Calu3 (cell line): ENCODE data around the gene IER5L. TPM values are rescaled to one million over a fixed set of nuclear protein-coding genes. Genes with fewer than 3 reads are reported as not detected.
A peak's percentile ranks its signal among the peaks of the same experiment; 100 is the strongest.

Experiments
- BruUV-seq: library from RNA; stranded (reverse); fragments of 400-500 nt; replicated peaks from 2 replicates; lab custom pipeline; 2021; lab: Mats Ljungman, UMichigan
- CTCF ChIA-PET: fragments of 300-600 bp; sonication (Branson Sonifier 250); formaldehyde crosslinking; loops from one replicate; lab custom pipeline; 2022; ENCODE audit warnings: antibody characterized with exemption; lab: Charles Lee
- DNase-seq: peaks from one replicate; pipeline ENCODE4 v3.0.0; 2022
- H3K27ac Mint-ChIP-seq: one replicate; pipeline ENCODE4 v1.8.0; 2022; ENCODE audit warnings: mixed read lengths; ENCODE audit not compliant: unreplicated experiment
- H3K27me3 Mint-ChIP-seq: one replicate; pipeline ENCODE4 v1.8.0; 2022; ENCODE audit warnings: mixed read lengths; ENCODE audit not compliant: unreplicated experiment
- H3K36me3 Mint-ChIP-seq: one replicate; pipeline ENCODE4 v1.8.0; 2022; ENCODE audit warnings: mild to moderate bottlenecking, moderate library complexity, mixed read lengths; ENCODE audit not compliant: insufficient read depth, unreplicated experiment
- H3K4me1 Mint-ChIP-seq: one replicate; pipeline ENCODE4 v1.8.0; 2022; ENCODE audit warnings: mild to moderate bottlenecking, low read depth, mixed read lengths; ENCODE audit not compliant: unreplicated experiment
- H3K4me3 Mint-ChIP-seq: one replicate; pipeline ENCODE4 v1.8.0; 2022; ENCODE audit warnings: mild to moderate bottlenecking, low read depth, moderate library complexity, mixed read lengths; ENCODE audit not compliant: unreplicated experiment
- H3K9me3 Mint-ChIP-seq: one replicate; pipeline ENCODE4 v1.8.0; 2022; ENCODE audit warnings: low read depth, mixed read lengths; ENCODE audit not compliant: unreplicated experiment
- intact Hi-C: fragments of 100-400 bp; cut with micrococcal nuclease; formaldehyde crosslinking; loops from one replicate; pipeline ENCODE4 v1.10.0; 2022; ENCODE audit not compliant: unreplicated experiment
- total RNA-seq: library from RNA; stranded (reverse); gene quantifications from 2 replicates; pipeline ENCODE4 v1.2.3, GENCODE V29; 2022
- TF ChIP-seq, protein P1 (sequence below): fragments of 200-600 bp; IDR thresholded peaks from one replicate; pipeline ENCODE4 v1.8.0; 2022; ENCODE audit warnings: antibody characterized with exemption; ENCODE audit not compliant: unreplicated experiment

IER5L gene
- total RNA-seq, 1 experiment from 2014 or later: 60.3 TPM

DNA sequence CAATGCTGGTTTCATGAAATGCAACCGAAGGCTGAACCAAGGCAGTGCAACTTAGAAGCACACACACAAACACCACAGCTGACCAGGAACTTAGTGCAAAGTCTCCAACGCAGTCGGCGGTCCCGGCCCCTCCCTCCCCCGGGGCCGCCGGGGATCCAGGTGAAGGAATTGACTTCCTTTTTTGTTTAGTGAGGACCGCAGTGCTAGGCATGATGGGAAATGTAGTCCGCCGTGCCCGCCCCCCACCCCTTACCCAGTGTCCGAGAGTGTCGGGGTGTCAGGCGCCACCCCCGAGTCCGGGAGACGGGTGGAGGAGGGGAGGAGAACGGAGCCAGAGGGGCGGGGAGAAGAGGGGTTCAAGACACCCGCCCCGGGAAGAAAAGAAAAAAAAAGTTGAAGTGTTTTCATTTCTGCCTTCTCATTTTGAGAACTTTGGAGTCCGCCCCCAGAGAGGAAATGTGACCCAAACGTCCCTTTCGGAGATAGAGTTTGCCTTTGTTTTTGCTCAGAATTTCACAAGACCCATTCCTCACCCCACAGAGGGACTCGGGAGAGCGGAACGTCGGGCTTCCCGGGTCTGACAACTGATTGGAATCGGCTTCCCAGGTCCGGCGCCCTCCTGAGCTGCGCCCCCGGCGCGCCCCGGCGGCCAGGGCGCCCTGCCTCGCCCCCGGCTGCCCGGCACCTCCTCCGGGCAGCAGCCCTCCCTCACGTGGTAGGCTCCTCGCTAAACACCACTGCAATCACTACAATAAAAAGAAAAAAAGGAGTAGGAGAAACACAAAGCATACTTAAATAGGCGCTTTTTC, 2.0 kb downstream of the IER5L start:
- Mint-ChIP-seq H3K4me1 (peaks cover 17% of the 10 kb centered on the region), H3K4me3 (peak overlapping the region; percentile 94), H3K36me3 (peaks cover 60% of the 10 kb centered on the region), H3K9me3 (no peaks in the 10 kb centered on the region), H3K27me3 (no peaks in the 10 kb centered on the region), H3K27ac (peak overlapping the region; percentile 37)
- intact Hi-C loops: loop anchor here (5.0 to 10.0 kb wide), 3 partner anchors 34 to 439 kb away; no protein-coding TSS in a partner anchor
- peak; percentile 79 for DNase-seq
- TF ChIP-seq, protein P1, sequence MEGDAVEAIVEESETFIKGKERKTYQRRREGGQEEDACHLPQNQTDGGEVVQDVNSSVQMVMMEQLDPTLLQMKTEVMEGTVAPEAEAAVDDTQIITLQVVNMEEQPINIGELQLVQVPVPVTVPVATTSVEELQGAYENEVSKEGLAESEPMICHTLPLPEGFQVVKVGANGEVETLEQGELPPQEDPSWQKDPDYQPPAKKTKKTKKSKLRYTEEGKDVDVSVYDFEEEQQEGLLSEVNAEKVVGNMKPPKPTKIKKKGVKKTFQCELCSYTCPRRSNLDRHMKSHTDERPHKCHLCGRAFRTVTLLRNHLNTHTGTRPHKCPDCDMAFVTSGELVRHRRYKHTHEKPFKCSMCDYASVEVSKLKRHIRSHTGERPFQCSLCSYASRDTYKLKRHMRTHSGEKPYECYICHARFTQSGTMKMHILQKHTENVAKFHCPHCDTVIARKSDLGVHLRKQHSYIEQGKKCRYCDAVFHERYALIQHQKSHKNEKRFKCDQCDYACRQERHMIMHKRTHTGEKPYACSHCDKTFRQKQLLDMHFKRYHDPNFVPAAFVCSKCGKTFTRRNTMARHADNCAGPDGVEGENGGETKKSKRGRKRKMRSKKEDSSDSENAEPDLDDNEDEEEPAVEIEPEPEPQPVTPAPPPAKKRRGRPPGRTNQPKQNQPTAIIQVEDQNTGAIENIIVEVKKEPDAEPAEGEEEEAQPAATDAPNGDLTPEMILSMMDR: no peak
- BruUV-seq: no TSS peak
- CTCF ChIA-PET: interaction anchor here (0.9 to 2.3 kb wide), 3 partner anchors 33 to 36 kb away, joined by 3 to 19 read pairs (median 5); no protein-coding TSS in a partner anchor

DNA sequence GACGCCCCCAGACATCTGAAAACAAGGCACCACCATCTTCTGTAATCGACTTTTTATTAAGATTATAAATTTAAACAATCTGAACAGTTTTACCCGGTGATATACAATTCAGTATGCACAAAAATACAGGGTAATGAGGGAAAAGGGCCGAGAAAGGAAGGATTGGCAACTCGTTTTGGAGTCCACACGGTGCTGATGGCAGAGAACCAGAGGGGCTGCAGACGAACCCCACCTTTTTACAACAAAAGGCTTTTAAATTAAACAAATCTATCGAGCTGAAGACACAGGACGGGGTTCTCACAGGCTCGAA, 2.6 kb downstream of the IER5L start:
- CTCF ChIA-PET: interaction anchor here (0.7 to 2.3 kb wide), 5 partner anchors 11 to 449 kb away, joined by 4 to 19 read pairs (median 6); no protein-coding TSS in a partner anchor
- TF ChIP-seq, protein P1: no peak
- H3K4me1 Mint-ChIP-seq: peaks cover 16% of the 10 kb centered on the region
- intact Hi-C loops: loop anchor here (5.0 to 10.0 kb wide), 3 partner anchors 33 to 439 kb away; no protein-coding TSS in a partner anchor
- DNase-seq: no peak
- BruUV-seq: no TSS peak
- no peaks in the 10 kb centered on the region for H3K9me3 Mint-ChIP-seq
- peaks cover 60% of the 10 kb centered on the region for H3K36me3 Mint-ChIP-seq
- no peaks in the 10 kb centered on the region for H3K27me3 Mint-ChIP-seq
- peak overlapping the region; percentile 37 for H3K27ac Mint-ChIP-seq
- peak overlapping the region; percentile 94 for H3K4me3 Mint-ChIP-seq

DNA sequence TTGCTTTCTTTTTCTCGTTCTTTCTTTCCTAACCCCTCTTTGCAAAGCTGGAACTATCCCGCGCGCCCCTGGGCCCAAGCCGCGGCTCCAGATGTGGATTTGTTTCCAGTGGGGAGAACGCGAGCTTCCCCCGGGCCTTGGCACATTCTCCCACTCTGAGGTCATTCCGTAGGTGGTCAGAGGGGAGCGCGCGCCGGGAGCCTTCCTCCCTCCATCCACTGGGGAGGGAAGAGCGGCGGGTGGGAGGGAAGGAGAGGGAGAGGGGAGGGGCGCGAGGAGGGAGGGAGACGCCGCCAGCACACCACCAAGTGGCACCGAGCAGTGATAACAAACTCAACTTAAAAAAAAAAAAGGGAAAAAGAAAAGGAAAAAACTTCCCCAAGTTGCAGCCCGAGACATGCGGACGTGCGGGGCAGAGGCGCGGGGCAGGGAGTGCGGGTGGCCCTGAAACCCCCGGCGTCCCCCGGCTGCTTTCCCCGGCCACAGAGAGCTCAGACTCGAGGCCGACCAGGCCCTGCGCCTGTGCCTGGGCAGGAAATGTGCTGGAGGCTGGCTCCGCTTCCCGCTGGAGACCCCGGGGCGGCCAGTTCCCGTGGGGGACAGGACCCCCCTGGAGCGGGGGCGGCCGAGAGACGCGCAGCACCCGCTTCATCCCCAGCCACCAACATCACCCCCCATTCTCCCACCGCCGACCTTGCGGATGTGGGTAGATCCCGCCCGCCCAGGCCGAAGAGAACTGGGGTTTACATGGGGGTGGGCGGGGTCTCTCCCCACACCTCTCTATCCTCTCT, 3.1 kb downstream of the IER5L start:
- intact Hi-C loops: loop anchor here (5.0 to 10.0 kb wide), 3 partner anchors 33 to 440 kb away; no protein-coding TSS in a partner anchor
- Mint-ChIP-seq H3K27ac (peak overlapping the region; percentile 37), H3K36me3 (peaks cover 60% of the 10 kb centered on the region), H3K9me3 (no peaks in the 10 kb centered on the region), H3K27me3 (no peaks in the 10 kb centered on the region), H3K4me3 (peak overlapping the region; percentile 94), H3K4me1 (peaks cover 16% of the 10 kb centered on the region)
- CTCF ChIA-PET: interaction anchor here (0.6 to 2.3 kb wide), 10 partner anchors 11 to 449 kb away, joined by 3 to 19 read pairs (median 4); no protein-coding TSS in a partner anchor
- TF ChIP-seq, protein P1: no peak
- peak; percentile 57 for DNase-seq
- no TSS peak for BruUV-seq

DNA sequence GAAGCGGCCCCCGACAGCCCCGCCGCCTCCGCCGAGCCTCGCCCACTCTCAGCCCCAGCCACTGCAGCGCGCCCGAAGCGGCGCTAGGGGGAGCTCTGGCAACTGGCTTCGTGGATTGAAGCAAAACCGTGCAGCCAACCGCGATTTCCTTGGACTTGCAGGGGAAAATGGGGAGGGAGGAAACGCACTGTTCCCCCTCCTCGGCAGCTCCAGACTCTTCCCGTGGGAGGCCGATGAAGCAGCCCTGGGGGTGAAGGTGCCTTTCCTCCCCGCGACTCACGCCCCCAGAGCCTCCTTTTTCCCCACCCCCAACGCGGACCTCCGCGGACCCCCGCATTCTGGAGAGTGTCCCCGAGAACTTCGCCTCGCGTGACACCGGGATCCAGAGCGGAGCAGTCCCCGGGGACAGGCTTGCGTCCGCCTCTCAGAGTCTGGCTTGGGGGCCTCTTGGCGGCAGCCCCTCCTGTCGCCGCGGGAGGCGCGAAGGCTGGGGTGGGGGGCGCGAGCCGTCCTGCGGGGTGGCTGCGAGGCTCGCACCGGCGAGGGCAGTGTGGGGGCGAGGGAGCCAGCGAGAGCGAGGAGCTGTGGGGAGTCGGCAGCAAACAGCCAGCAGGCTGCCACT, 3.8 kb downstream of the IER5L start:
- intact Hi-C loops: loop anchor here (10.0 kb wide), 1 partner anchor 441 kb away; no protein-coding TSS in a partner anchor
- H3K36me3 Mint-ChIP-seq: peaks cover 60% of the 10 kb centered on the region
- H3K4me1 Mint-ChIP-seq: peaks cover 15% of the 10 kb centered on the region
- CTCF ChIA-PET: interaction anchor here (0.6 to 2.3 kb wide), 12 partner anchors 23 to 450 kb away, joined by 3 to 19 read pairs (median 4); no protein-coding TSS in a partner anchor
- DNase-seq: peak; percentile 84
- H3K9me3 Mint-ChIP-seq: no peaks in the 10 kb centered on the region
- peak overlapping the region; percentile 37 for H3K27ac Mint-ChIP-seq
- BruUV-seq: TSS peak; percentile 11
- TF ChIP-seq, protein P1: peak; percentile 63
- no peaks in the 10 kb centered on the region for H3K27me3 Mint-ChIP-seq
- peak overlapping the region; percentile 94 for H3K4me3 Mint-ChIP-seq
